ENCODE results near the gene HAVCR1.
"Not testable (repeated sequence)": the region's sequence is repeated elsewhere in the genome, so short reads cannot be mapped to it uniquely, and the experiment has no call there.

Gene HAVCR1

DNA sequence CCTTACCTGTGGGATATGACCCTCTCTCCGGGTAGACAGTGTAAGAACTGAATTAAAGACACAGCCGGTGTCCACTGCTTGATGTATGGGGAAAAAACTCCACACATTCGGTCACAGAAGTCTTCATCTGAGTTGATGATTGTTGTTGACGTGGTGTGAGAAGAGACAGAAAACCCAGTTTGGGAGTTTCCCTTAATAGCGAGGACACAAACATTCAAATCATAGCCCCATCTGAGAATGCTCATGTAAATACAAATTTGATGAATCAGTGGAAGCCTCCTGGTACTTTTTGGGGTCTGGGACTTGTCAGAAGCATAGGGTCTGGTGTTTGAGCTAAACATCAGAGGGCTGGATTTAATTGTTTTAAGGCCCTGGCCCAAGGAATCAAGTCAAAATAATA, 11.0 kb downstream of the HAVCR1 start:
- Histone ChIP-seq H3K4me3 (ENCODE audit: low read length) (no peak overlapping the region), H3K4me1 (ENCODE audit: control insufficient read depth, low read depth, low read length) (peaks cover 10% of the 10 kb centered on the region), H3K36me3 (ENCODE audit: control insufficient read depth, low read depth, low read length) (no peaks in the 10 kb centered on the region), H3K27ac (ENCODE audit: low read length) (no peak overlapping the region), H3K27me3 (ENCODE audit: control insufficient read depth, insufficient read depth, low read length) (no peaks in the 10 kb centered on the region), H3K9ac (ENCODE audit: low read length) (no peak overlapping the region), H3K9me3 (ENCODE audit: control insufficient read depth, low read depth, low read length) (no peaks in the 10 kb centered on the region)

DNA sequence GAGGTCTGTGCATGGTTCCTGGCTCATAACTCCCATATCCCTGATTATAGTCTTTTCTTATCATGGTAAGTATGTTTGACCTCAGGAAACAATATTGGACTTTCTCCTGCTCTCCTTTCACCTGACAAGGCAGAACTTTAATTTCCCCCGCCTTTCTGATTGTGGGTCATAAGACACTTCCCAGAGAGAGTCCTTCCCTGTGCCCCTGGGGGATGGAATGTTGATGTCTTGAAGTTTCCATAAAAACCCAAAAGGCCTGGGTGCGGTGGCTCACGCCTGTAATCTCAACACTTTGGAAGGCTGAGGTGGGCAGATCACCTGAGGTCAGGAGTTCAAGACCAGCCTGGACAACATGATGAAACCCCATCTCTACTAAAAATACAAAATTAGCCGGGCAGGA, 11.9 kb downstream of the HAVCR1 start:
- H3K4me1 ChIP-seq (ENCODE audit: control insufficient read depth, low read depth, low read length); H3K4me3 ChIP-seq (ENCODE audit: low read length); H3K9me3 ChIP-seq (ENCODE audit: control insufficient read depth, low read depth, low read length); H3K27ac ChIP-seq (ENCODE audit: low read length); H3K36me3 ChIP-seq (ENCODE audit: control insufficient read depth, low read depth, low read length); H3K9ac ChIP-seq (ENCODE audit: low read length); H3K27me3 ChIP-seq (ENCODE audit: control insufficient read depth, insufficient read depth, low read length): not testable (repeated sequence)

DNA sequence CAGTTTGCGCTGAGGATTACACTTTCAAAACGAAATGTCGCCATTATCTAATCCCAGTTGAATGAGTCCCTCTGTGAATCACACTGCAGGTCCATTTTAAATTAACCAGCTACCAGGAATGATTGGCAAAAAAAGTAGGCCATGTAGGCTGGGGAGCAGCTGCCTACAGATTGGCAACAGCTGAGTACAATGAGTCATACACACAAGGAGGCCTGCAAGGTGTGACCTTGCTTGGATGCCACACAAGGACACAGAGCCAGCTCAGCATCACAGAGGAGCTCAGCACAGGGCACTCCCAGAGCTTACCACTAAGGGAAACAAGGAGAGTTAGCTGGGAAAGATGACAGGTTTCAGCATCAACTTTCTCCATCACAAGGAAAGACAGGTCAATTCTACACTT, 12.9 kb downstream of the HAVCR1 start:
- no peaks in the 10 kb centered on the region for H3K9me3 ChIP-seq (ENCODE audit: control insufficient read depth, low read depth, low read length)
- peaks cover 10% of the 10 kb centered on the region for H3K4me1 ChIP-seq (ENCODE audit: control insufficient read depth, low read depth, low read length)
- no peak overlapping the region for H3K27ac ChIP-seq (ENCODE audit: low read length)
- no peak overlapping the region for H3K4me3 ChIP-seq (ENCODE audit: low read length)
- H3K36me3 ChIP-seq (ENCODE audit: control insufficient read depth, low read depth, low read length), result no peaks in the 10 kb centered on the region
- H3K9ac ChIP-seq (ENCODE audit: low read length), result no peak overlapping the region
- no peaks in the 10 kb centered on the region for H3K27me3 ChIP-seq (ENCODE audit: control insufficient read depth, insufficient read depth, low read length)

DNA sequence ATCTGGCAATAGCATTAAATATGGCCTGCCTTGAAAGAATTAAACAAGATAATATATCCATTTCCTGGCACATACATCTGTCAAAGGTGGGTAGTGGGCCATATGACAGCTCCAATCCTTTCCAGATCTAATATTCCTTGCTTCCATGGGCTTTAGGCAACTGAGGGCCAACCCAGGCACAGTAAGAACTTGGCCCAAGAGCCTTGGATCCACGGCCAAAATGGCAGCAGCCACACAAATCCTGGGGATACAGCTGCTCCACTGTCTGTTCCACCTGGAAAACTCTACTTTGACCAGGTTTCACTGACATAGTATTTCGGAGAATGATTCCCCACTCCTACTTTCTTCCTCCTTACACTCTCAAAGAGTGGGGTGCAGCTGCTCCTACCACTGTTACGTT, 13.3 kb downstream of the HAVCR1 start:
- Histone ChIP-seq H3K27me3 (ENCODE audit: control insufficient read depth, insufficient read depth, low read length) (no peaks in the 10 kb centered on the region), H3K9me3 (ENCODE audit: control insufficient read depth, low read depth, low read length) (no peaks in the 10 kb centered on the region), H3K36me3 (ENCODE audit: control insufficient read depth, low read depth, low read length) (no peaks in the 10 kb centered on the region), H3K4me3 (ENCODE audit: low read length) (no peak overlapping the region), H3K27ac (ENCODE audit: low read length) (no peak overlapping the region), H3K4me1 (ENCODE audit: control insufficient read depth, low read depth, low read length) (peaks cover 10% of the 10 kb centered on the region), H3K9ac (ENCODE audit: low read length) (no peak overlapping the region)

DNA sequence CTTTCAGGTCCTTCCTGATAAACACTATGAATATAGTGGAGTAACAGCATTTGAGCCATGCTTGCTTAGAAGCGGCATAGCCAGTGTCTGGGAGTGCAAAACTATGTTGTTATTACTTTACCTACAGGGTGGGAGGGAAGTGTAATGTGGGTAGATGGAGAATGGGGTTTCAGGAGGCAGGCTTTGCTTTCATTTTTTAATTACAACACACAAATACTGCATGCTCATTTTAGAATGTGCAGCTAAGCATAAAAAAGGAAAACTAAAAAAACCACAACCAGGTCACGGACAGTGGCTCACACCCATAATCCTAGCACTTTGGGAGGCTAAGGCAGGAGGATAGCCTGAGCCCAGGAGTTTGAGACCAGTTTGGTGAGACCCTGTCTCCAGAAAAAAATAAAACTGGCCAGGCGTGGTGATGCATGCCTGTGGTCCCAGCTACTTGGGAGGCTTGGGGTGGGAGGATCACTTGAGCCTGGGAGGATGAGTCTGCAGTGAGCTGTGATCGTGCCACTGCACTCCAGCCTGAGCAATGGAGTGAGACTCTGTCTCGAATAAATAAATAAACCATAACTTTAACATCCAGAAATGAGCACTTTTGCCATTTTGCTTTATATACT, 20.2 kb downstream of the HAVCR1 start:
- no peak overlapping the region for H3K4me3 ChIP-seq (ENCODE audit: low read length)
- H3K9ac ChIP-seq (ENCODE audit: low read length), result no peak overlapping the region
- H3K27ac ChIP-seq (ENCODE audit: low read length), result no peak overlapping the region
- H3K27me3 ChIP-seq (ENCODE audit: control insufficient read depth, insufficient read depth, low read length), result no peaks in the 10 kb centered on the region
- peaks cover 6% of the 10 kb centered on the region for H3K4me1 ChIP-seq (ENCODE audit: control insufficient read depth, low read depth, low read length)
- no peaks in the 10 kb centered on the region for H3K9me3 ChIP-seq (ENCODE audit: control insufficient read depth, low read depth, low read length)
- H3K36me3 ChIP-seq (ENCODE audit: control insufficient read depth, low read depth, low read length), result no peaks in the 10 kb centered on the region

DNA sequence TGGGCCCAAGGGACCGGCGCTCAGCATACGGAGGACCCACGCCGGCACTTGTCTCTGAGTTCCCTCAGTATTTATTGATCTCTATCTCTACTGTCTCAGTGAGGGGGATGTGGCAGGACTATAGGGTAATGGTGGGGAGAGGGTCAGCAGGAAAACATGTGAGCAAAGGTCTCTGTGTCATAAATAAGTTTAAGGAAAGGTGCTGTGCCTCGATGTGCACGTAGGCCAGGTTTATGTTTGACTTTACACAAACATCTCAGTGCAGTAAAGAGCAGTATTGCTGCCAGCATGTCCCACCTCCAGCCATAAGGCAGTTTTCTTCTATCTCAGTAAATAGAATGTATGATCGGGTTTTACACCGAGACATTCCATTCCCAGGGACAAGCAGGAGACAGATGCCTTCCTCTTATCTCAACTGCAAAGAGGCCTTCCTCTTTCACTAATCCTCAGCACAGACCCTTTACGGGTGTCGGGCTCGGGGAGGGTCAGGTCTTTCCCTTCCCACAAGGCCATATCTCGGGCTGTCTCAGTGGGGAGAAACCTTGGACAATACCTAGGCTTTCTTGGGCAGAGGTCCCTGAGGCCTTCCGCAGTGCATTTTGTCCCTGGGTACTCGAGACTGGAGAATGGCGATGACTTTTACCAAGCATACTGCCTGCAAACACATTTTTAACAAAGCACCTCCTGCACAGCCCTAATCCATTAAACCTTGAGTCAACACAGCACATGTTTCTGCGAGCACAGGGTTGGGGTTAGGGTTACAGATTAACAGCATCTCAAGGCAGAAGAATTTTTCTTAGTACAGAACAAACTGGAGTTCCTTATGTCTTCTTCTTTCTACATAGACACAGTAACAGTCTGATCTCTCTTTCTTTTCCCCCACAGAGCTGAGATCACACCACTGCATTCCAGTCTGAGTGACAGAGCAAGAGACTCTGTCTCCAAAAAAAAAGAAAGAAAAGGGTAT, 24.5 kb downstream of the HAVCR1 start:
- H3K9ac ChIP-seq (ENCODE audit: low read length); H3K27ac ChIP-seq (ENCODE audit: low read length); H3K4me3 ChIP-seq (ENCODE audit: low read length); H3K36me3 ChIP-seq (ENCODE audit: control insufficient read depth, low read depth, low read length); H3K4me1 ChIP-seq (ENCODE audit: control insufficient read depth, low read depth, low read length); H3K9me3 ChIP-seq (ENCODE audit: control insufficient read depth, low read depth, low read length); H3K27me3 ChIP-seq (ENCODE audit: control insufficient read depth, insufficient read depth, low read length): not testable (repeated sequence)

DNA sequence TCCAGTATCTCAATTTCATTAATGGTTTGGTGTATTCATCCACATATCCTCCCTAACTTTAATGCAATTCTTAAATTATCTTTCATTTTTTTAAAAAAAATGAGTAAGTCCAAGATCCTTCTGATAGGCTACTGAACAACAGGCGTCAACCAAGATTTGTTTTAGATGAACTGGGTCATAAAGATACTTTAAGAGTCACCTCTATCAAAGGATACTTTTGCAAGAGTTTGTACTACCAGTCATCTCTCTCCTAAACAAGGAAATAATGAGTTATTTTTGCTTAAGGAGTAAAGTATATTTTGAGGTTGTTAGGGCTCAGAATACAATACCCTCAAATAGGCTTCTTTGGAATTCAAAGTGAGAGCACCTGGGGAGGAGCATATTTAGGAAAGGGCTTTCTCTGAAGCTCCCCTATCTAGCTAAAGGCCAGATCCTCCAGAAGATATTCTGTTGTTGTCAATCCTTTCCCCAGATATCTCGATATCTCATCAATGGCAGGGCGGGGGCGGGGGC, 25.8 kb downstream of the HAVCR1 start:
- Histone ChIP-seq H3K4me1 (ENCODE audit: control insufficient read depth, low read depth, low read length) (peaks cover 6% of the 10 kb centered on the region), H3K36me3 (ENCODE audit: control insufficient read depth, low read depth, low read length) (no peaks in the 10 kb centered on the region), H3K9ac (ENCODE audit: low read length) (no peak overlapping the region), H3K9me3 (ENCODE audit: control insufficient read depth, low read depth, low read length) (no peaks in the 10 kb centered on the region), H3K27me3 (ENCODE audit: control insufficient read depth, insufficient read depth, low read length) (no peaks in the 10 kb centered on the region), H3K27ac (ENCODE audit: low read length) (no peak overlapping the region), H3K4me3 (ENCODE audit: low read length) (no peak overlapping the region)

DNA sequence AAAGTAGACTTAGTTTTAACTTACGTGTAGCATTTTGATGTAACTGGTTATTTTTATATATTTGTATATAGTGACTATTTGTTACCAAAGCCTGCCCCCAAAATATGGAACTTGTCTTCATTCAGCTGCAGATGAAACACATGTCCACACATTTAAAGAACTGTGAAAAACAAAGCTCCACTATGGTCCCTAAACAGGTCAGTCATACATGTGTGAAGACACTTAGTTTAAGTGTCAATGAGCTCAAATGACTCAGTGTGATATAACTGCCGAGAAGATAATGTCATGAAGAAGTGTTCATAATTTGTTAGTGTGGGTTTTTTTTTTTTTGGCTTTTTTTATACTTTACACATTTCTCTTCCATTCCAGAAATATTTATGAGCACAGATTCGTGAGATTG, 28.2 kb downstream of the HAVCR1 start:
- peaks cover 11% of the 10 kb centered on the region for H3K4me1 ChIP-seq (ENCODE audit: control insufficient read depth, low read depth, low read length)
- H3K27ac ChIP-seq (ENCODE audit: low read length), result no peak overlapping the region
- no peak overlapping the region for H3K4me3 ChIP-seq (ENCODE audit: low read length)
- H3K9ac ChIP-seq (ENCODE audit: low read length), result no peak overlapping the region
- no peaks in the 10 kb centered on the region for H3K27me3 ChIP-seq (ENCODE audit: control insufficient read depth, insufficient read depth, low read length)
- H3K9me3 ChIP-seq (ENCODE audit: control insufficient read depth, low read depth, low read length), result no peaks in the 10 kb centered on the region
- H3K36me3 ChIP-seq (ENCODE audit: control insufficient read depth, low read depth, low read length), result no peaks in the 10 kb centered on the region

DNA sequence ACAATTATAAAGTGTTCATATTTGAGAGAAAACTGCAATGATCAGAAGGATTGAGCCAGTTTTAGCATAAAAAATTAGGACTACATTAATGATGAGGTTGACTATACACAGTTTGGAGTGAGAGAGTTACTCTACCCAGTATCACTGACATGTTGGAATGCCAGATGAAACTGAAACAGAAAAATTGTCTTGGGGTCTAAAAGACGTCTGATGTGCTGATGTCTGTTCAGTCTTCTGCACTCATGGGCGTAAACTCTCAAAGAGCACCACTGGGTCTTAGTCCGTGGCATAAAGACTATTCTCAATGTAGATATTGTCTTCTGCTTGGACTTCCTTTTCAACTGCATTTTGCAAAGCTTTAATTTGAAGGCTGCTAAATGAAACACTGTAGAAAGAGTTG, 29.5 kb downstream of the HAVCR1 start:
- Histone ChIP-seq H3K4me1 (ENCODE audit: control insufficient read depth, low read depth, low read length) (peaks cover 5% of the 10 kb centered on the region), H3K36me3 (ENCODE audit: control insufficient read depth, low read depth, low read length) (no peaks in the 10 kb centered on the region), H3K4me3 (ENCODE audit: low read length) (no peak overlapping the region), H3K9me3 (ENCODE audit: control insufficient read depth, low read depth, low read length) (no peaks in the 10 kb centered on the region), H3K27me3 (ENCODE audit: control insufficient read depth, insufficient read depth, low read length) (no peaks in the 10 kb centered on the region), H3K27ac (ENCODE audit: low read length) (no peak overlapping the region), H3K9ac (ENCODE audit: low read length) (no peak overlapping the region)

DNA sequence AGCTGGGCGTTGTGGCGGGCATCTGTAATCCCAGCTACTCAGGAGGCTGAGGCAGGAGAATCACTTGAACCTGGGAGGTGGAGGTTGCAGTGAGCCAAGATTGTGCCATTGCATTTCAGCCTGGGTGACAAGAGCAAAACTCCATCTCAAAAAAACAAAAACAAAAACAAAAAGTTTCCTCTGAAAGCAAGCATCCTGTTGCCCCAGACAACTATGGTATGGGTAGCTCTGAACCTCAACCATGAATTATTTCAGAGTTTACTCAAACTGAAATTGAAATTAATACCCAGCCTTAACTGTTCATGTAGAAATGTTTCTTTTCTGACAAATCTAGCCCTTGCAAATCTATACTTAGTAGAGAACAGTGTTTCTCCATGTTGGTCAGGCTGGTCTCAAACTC, 31.3 kb downstream of the HAVCR1 start:
- H3K4me1 ChIP-seq (ENCODE audit: control insufficient read depth, low read depth, low read length); H3K4me3 ChIP-seq (ENCODE audit: low read length); H3K9me3 ChIP-seq (ENCODE audit: control insufficient read depth, low read depth, low read length); H3K36me3 ChIP-seq (ENCODE audit: control insufficient read depth, low read depth, low read length); H3K27me3 ChIP-seq (ENCODE audit: control insufficient read depth, insufficient read depth, low read length); H3K9ac ChIP-seq (ENCODE audit: low read length); H3K27ac ChIP-seq (ENCODE audit: low read length): not testable (repeated sequence)

DNA sequence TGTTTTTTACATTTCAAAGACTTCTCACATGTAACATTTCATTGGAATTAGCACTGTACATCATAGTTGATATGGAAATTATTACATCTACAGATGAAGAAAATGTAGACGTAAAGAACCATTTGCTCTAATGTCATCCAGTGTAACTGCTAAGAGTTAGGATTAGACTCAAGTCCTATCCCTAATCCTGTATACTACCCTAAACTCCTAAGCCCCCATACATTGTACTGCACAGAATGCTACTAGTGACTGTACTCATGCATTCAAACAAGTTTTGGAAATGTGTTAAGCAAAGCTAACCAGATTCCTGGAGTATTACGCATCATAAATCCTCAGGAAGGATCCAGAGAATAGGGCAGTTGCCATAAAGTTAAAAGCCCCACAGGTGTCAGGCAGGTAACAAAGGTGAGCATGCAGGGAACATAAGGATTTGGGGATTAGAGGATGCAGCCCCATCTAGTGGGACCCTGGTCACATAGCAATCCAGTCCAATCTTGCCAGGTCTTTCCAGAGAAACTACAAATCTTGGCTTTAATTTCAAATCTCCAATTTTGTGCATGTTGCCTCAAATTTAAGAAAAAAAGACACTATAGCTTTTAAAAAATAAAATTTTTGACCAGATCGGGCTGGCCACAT, 32.0 kb downstream of the HAVCR1 start:
- Histone ChIP-seq H3K27me3 (ENCODE audit: control insufficient read depth, insufficient read depth, low read length) (no peaks in the 10 kb centered on the region), H3K4me1 (ENCODE audit: control insufficient read depth, low read depth, low read length) (peaks cover 5% of the 10 kb centered on the region), H3K36me3 (ENCODE audit: control insufficient read depth, low read depth, low read length) (no peaks in the 10 kb centered on the region), H3K4me3 (ENCODE audit: low read length) (no peak overlapping the region), H3K9me3 (ENCODE audit: control insufficient read depth, low read depth, low read length) (no peaks in the 10 kb centered on the region), H3K9ac (ENCODE audit: low read length) (no peak overlapping the region), H3K27ac (ENCODE audit: low read length) (no peak overlapping the region)
